GM12864 (cell line): ENCODE measurements around the gene FYCO1.

Experiments used
- DNase-seq: peaks from one replicate; pipeline ENCODE4 v3.0.0-alpha.2; 2011; ENCODE audit warnings: low read depth
- H3K4me3 ChIP-seq: 2 replicates; pipeline ENCODE4 v1.5.1; 2011; ENCODE audit warnings: mild to moderate bottlenecking, low read depth, low read length, control low read depth
- TF ChIP-seq, protein P1 (sequence below): IDR thresholded peaks from 2 replicates; pipeline ENCODE4 v1.5.1; 2011; ENCODE audit warnings: low read depth, mild to moderate bottlenecking, moderate library complexity, low read length, control low read depth, inconsistent platforms; ENCODE audit errors: missing control alignments

Gene FYCO1

DNA sequence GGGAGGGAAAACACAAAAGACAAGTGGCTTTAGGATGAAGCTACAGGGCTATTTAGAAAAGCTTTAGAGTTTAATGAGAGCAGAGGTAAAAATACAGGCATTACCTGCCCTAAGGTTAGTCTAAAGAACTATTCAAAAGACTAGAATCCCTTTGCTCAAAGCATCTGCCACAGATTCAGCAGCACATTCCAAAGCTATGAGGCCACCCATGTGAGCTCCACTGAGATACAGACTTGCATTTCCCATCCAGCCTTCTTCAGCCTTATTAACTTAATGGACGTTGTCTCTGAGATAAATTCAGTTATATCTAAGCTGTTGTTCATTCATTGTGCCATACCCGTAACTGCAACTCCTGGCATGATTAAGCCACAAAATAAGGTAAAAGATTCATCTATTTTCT lies 26.9 kb downstream of the FYCO1 start:
- DNase-seq: no peak
- TF ChIP-seq, protein P1, sequence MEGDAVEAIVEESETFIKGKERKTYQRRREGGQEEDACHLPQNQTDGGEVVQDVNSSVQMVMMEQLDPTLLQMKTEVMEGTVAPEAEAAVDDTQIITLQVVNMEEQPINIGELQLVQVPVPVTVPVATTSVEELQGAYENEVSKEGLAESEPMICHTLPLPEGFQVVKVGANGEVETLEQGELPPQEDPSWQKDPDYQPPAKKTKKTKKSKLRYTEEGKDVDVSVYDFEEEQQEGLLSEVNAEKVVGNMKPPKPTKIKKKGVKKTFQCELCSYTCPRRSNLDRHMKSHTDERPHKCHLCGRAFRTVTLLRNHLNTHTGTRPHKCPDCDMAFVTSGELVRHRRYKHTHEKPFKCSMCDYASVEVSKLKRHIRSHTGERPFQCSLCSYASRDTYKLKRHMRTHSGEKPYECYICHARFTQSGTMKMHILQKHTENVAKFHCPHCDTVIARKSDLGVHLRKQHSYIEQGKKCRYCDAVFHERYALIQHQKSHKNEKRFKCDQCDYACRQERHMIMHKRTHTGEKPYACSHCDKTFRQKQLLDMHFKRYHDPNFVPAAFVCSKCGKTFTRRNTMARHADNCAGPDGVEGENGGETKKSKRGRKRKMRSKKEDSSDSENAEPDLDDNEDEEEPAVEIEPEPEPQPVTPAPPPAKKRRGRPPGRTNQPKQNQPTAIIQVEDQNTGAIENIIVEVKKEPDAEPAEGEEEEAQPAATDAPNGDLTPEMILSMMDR: no peak
- no peak overlapping the region for H3K4me3 ChIP-seq

DNA sequence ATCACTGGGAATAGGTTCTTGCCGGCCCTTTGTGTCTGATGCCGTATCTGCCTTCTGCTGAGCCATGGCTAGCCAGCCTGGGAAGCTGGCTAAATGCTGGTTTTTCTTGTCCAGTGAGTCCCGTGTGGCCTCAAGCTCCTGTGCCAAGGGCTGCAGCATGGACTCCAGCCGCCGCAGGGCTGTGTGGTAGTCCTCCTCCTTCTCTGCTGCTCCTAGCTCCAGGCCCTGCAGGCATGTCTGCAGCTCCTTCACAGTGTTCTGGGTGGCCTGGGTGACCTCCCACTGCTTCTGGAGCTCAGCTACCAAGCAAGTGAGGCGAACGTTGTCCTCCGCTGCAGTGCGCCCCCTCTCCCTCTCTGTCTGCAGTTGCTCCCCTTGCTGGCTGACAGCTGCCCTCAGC lies 27.5 kb downstream of the FYCO1 start:
- no peak for DNase-seq
- no peak overlapping the region for H3K4me3 ChIP-seq
- TF ChIP-seq, protein P1: no peak

DNA sequence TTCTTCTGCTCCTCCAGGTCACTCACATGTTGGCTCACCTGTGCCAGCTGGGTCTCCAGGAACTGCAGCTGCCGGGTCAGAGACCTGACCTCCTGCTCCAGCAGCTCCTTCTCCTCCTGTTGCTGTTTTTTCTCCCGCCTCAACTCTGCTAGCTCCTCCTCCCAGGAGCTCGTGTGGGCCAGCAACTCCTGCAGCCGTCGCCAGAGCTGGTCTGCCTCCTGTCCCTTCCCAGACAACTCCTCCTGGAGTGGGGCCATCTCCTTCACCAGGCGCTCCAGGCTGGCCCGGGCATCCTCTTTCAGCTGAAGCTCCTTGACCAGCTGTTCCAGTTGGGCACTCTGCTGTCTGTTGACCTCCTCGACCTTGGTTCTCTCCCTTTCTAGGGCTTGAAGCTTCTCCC lies 27.9 kb downstream of the FYCO1 start:
- TF ChIP-seq, protein P1: no peak
- DNase-seq: no peak
- no peak overlapping the region for H3K4me3 ChIP-seq

DNA sequence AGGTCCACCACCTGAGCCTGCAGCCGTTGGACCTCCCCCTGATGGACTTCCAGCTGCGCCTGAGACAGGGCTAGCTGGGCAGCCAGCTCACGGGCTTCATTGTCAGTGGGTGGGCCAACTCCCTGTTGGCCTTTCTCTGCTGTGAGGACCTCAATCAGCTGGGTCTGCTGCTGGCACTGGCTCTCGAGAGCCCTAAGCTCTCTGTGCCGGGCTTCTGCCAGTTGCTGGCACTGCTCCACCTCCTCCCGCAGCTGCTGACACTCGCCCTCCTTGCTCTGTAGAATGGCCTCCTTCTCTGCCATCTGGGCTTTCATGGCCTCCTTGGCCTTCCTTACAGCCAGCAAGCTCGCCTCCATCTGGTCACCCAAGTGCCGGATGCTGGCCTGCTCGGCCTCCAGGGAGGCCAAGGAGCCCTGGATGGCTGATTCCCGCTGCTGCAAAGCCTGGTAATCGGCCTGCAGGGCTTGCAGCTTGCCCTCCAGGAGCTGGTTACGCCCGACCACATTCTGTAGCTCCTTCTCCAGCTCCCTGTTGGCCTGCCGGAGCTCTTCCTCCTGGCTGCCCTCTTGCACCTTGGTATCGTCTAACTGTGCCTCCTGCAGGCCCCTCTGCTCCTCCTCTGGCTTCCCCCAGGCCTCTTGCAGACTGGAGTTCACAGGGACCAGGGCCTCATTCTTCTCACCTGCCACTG lies 28.5 kb downstream of the FYCO1 start:
- no peak for DNase-seq
- TF ChIP-seq, protein P1: no peak
- H3K4me3 ChIP-seq: no peak overlapping the region

DNA sequence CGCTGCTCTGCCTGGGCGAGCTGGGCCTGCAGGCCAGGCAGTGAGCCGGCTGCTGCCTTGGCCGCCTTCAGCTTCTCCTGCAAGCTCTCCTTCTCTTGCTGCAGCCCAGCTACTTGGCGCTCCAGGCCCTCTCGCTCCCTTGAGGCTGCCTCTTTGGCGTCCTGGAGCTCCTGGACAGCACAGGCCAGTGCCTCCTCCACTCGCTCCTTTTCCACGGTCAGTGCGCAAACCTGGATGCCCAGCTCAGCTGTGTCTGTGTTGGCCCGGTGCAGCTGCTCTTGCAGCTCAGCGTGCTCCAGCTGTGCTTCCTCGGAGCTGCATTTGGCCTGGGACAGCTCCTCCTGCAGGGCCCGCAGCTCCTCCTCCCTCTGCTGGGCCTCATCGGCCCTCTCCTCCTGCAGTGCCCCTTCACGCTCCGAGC lies 29.2 kb downstream of the FYCO1 start:
- TF ChIP-seq, protein P1: no peak
- H3K4me3 ChIP-seq: no peak overlapping the region
- DNase-seq: no peak

DNA sequence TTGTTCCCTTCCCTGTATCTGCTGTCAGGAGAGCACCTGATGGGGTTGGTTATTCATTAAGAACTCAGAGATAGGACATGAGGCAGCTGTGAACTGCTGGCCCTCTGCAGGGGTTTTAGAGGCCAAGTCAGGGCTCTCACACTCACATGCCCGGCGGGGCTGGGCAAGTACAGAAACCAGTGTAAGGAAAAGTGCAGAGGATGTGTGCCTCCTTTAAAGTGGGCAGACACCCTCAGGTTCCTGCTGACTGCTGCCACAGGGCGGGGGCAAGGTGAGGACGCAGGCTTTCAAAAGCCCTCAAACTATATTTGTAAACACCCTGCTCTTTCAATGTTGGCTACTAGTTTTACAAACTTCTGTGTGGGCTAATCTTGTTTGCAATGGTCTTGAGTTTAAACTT lies 30.0 kb downstream of the FYCO1 start:
- no peak for DNase-seq
- no peak overlapping the region for H3K4me3 ChIP-seq
- TF ChIP-seq, protein P1: no peak

DNA sequence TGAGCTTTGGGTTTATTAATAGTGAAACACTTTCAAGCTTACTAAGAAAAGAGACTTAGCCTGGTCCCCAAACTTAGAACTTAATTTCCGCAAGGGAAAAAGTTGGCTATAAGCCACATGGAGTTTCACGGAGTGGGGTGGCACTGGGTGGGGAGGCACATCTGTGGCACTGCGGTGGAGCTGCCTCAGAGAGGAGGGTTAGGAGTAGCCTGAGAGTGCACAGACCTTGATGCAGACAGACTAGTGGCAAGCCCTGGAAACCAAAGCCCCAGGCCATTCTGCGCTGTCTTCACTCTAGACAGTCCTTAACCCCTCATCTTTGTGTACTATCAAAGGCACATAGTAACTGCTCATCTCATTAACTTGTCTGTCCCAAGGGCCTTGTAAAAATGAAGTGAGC lies 30.4 kb downstream of the FYCO1 start:
- no peak overlapping the region for H3K4me3 ChIP-seq
- no peak for DNase-seq
- TF ChIP-seq, protein P1: no peak
